Activated CD8-positive, alpha-beta T cell treated with anti-CD3 and anti-CD28 coated beads for 36 hours (primary cell): ENCODE measurements around the gene SOWAHB. TPM values are rescaled to one million over a fixed set of nuclear protein-coding genes. Genes with fewer than 3 reads are reported as not detected.
A peak's percentile ranks its signal among the peaks of the same experiment; 100 is the strongest.

ENCODE experiments used
- ATAC-seq: fragments of 200-7000 bp; cut with Tn5 transposase; one replicate; pipeline ENCODE4 v1.10.0; 2021; ENCODE audit warnings: mild to moderate bottlenecking, moderate library complexity
- CTCF ChIA-PET: fragments of 350-600 bp; sonication (Branson Sonifier 250); formaldehyde crosslinking; loops from one replicate; lab custom pipeline; 2021; ENCODE audit warnings: antibody characterized with exemption; lab: Charles Lee
- POLR2A ChIA-PET: fragments of 350-600 bp; sonication (Branson Sonifier 250); formaldehyde crosslinking; loops from one replicate; lab custom pipeline; 2021; ENCODE audit warnings: antibody characterized with exemption; lab: Charles Lee
- DNase-seq: peaks from one replicate; pipeline ENCODE4 v3.0.0-alpha.2; 2020
- H3K27ac Mint-ChIP-seq: one replicate; pipeline ENCODE4 v1.8.0; 2021; ENCODE audit warnings: mild to moderate bottlenecking, mixed read lengths
- H3K27me3 Mint-ChIP-seq: one replicate; pipeline ENCODE4 v1.8.0; 2021; ENCODE audit warnings: mixed read lengths
- H3K36me3 Mint-ChIP-seq: one replicate; pipeline ENCODE4 v1.8.0; 2021; ENCODE audit warnings: low read depth, mixed read lengths
- H3K4me1 Mint-ChIP-seq: one replicate; pipeline ENCODE4 v1.8.0; 2021; ENCODE audit warnings: low read depth, mixed read lengths
- H3K4me3 Mint-ChIP-seq: one replicate; pipeline ENCODE4 v1.8.0; 2021; ENCODE audit warnings: mild to moderate bottlenecking, moderate library complexity, mixed read lengths
- H3K9me3 Mint-ChIP-seq: one replicate; pipeline ENCODE4 v1.8.0; 2021; ENCODE audit warnings: mixed read lengths
- CTCF ChIP-seq: fragments of 200-600 bp; IDR thresholded peaks from one replicate; pipeline ENCODE4 v1.8.0; 2022; ENCODE audit warnings: antibody characterized with exemption, mild to moderate bottlenecking
- intact Hi-C: fragments of 100-400 bp; cut with micrococcal nuclease; formaldehyde crosslinking; loops from one replicate; pipeline ENCODE4 v1.10.0; 2022
- total RNA-seq, 2 experiments: library from RNA; stranded (reverse); gene quantifications; one replicate each; pipeline ENCODE4 v1.2.3, GENCODE V29; 2021

SOWAHB gene
- total RNA-seq, 2 experiments from 2014 or later: not detected

GRCh38 chr4:76902233-76902890 is 4.4 kb upstream of the SOWAHB start:
- peaks cover 2% of the 10 kb centered on the region for H3K9me3 Mint-ChIP-seq
- no peak overlapping the region for H3K4me3 Mint-ChIP-seq
- no peak for ATAC-seq
- TF ChIP-seq CTCF: no peak
- no peak for DNase-seq
- H3K27ac Mint-ChIP-seq: no peak overlapping the region
- H3K4me1 Mint-ChIP-seq: peaks cover 7% of the 10 kb centered on the region
- CTCF ChIA-PET: no interaction called here
- intact Hi-C loops: no loop called here
- POLR2A ChIA-PET: no interaction called here
- no peaks in the 10 kb centered on the region for H3K36me3 Mint-ChIP-seq
- H3K27me3 Mint-ChIP-seq: peaks cover 16% of the 10 kb centered on the region

GRCh38 chr4:76898949-76899645 is 1.2 kb upstream of the SOWAHB start:
- CTCF ChIA-PET: no interaction called here
- POLR2A ChIA-PET: no interaction called here
- no peak for TF ChIP-seq CTCF
- no peaks in the 10 kb centered on the region for H3K9me3 Mint-ChIP-seq
- no peak for DNase-seq
- H3K27me3 Mint-ChIP-seq: peaks cover 29% of the 10 kb centered on the region
- peak overlapping the region; percentile 61 for H3K4me3 Mint-ChIP-seq
- ATAC-seq: no peak
- no peaks in the 10 kb centered on the region for H3K36me3 Mint-ChIP-seq
- no peak overlapping the region for H3K27ac Mint-ChIP-seq
- H3K4me1 Mint-ChIP-seq: peaks cover 7% of the 10 kb centered on the region
- intact Hi-C loops: no loop called here

GRCh38 chr4:76898385-76898692 is 395 bp upstream of the SOWAHB start:
- Mint-ChIP-seq H3K4me1 (peaks cover 7% of the 10 kb centered on the region), H3K4me3 (peak overlapping the region; percentile 61), H3K36me3 (no peaks in the 10 kb centered on the region), H3K9me3 (no peaks in the 10 kb centered on the region), H3K27me3 (peaks cover 29% of the 10 kb centered on the region), H3K27ac (no peak overlapping the region)
- ChIA-PET CTCF (no interaction called here), POLR2A (no interaction called here)
- ATAC-seq (peak; percentile 46), DNase-seq (no peak)
- no peak for TF ChIP-seq CTCF
- intact Hi-C loops: no loop called here

- intact Hi-C loops: no loop called here
- Mint-ChIP-seq H3K27ac (no peak overlapping the region), H3K4me3 (no peak overlapping the region), H3K9me3 (no peaks in the 10 kb centered on the region), H3K4me1 (peaks cover 7% of the 10 kb centered on the region), H3K27me3 (peaks cover 36% of the 10 kb centered on the region), H3K36me3 (no peaks in the 10 kb centered on the region)
- CTCF ChIA-PET: interaction anchor here (0.9 to 1.3 kb wide), 2 partner anchors 24 to 307 kb away, joined by 3 to 5 read pairs; no protein-coding TSS in a partner anchor
- DNase-seq (peak; percentile 14), ATAC-seq (peak; percentile 49)
- TF ChIP-seq CTCF: no peak
- POLR2A ChIA-PET: interaction anchor here (0.7 kb wide), 1 partner anchor 53 kb away, joined by 3 read pairs; the partner anchor contains the start of gene SEPTIN11
Measured at GRCh38 chr4:76896614-76897535, 1.1 kb downstream of the SOWAHB start.
